GM18868 (cell line): ENCODE data around the gene RAB7A.
"Not testable (repeated sequence)": the region's sequence is repeated elsewhere in the genome, so short reads cannot be mapped to it uniquely, and the experiment has no call there.

Experiments
- ATAC-seq: cut with Tn5 transposase; IDR thresholded peaks from one replicate; pipeline ENCODE4 v1.9.1; 2021; ENCODE audit warnings: mild to moderate bottlenecking, moderate library complexity; ENCODE audit not compliant: unreplicated experiment

Gene RAB7A

GRCh38 chr3:128710816-128711433 lies 15.1 kb upstream of the RAB7A start:
- ATAC-seq: no peak

DNA sequence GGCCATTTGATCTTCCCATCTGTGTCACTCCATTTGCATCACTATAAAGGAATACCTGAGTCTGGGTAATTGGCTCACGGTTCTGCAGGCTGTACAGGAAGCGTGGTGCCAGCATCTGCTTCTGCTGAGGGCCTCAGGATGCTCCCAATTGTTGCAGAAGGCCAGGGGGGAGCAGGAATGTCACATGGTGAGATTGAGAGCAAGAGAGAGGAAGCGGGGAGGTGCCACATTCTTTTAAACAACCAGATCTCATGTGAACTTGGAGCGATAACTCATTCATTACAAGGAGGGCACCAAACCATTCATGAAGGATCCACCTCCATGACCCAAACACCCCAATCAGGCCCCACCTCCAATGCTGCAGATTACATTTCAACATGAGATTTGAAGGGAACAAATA lies 13.1 kb upstream of the RAB7A start:
- ATAC-seq: no peak

- peak; percentile 54 for ATAC-seq
Observed at GRCh38 chr3:128714887-128715491, 11.0 kb upstream of the RAB7A start.

- ATAC-seq: not testable (repeated sequence)
Observed at GRCh38 chr3:128718892-128719291, 7.1 kb upstream of the RAB7A start.

GRCh38 chr3:128720891-128721290 lies 5.1 kb upstream of the RAB7A start:
- no peak for ATAC-seq

DNA sequence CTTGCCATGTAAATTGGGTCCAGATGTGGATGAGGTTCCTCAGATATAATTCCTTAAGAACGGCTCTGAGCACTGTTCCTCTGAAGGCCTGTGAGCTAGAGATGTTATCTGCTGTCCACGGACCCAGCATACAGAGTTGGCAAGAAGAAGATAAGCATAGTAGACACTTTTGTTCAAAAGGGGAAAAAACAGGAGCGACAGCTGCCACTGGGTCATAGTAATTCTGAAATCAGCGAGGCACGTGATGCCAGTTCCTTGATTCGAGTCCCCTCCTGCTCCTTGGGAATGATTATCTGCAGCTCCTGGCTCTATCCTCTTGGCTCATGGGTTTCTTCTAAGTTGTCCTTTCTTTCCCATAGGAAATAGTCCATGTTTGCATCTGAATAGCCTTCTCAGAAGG lies 2.5 kb upstream of the RAB7A start:
- ATAC-seq: no peak

DNA sequence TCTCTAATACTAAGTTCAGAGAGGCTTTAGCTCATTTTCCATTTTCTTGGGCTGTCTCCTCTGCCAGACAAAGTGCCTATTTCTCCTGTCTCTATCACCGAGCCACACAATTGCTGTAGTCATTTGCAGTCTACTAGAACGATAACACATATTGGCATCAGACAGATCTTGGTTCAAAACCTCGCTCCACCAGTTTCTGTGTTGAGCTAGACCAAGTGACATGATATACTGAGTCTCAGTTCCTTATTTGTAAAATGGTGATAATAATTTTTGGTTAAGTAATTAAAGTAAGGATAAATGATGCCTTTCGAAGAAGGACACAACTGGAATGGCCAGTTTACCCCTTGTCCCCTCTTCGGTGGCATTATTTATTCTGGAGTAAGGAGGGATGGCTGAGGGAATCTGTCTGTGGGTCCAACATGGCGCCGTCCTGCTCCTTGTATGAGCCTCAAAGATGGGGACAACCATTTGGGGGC lies 398 bp upstream of the RAB7A start:
- ATAC-seq: peak; percentile 28

- ATAC-seq: no peak
Observed at GRCh38 chr3:128727059-128727458, 1.1 kb downstream of the RAB7A start.

- ATAC-seq: no peak
Observed at GRCh38 chr3:128727485-128727884, 1.5 kb downstream of the RAB7A start.

DNA sequence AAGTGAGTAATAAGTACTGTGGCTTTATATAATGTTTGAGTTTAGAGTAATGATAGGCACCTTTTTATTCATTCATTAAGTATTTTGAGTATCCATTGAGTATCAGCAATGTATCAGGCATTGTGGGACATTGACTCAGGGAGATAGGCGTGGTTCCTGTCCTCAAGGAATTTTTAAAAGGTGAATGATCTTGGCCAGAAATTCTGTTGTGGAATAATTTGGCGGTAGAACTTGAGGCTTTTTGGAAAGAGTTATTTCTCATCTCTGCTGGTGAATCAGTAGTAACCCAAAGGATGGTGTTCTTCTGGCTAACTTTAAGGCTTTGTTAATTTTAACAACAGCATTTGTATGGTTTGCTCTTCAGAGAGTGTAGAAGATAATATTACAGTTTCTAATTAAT lies 2.0 kb downstream of the RAB7A start:
- no peak for ATAC-seq

GRCh38 chr3:128728521-128728920 lies 2.5 kb downstream of the RAB7A start:
- ATAC-seq: not testable (repeated sequence)

DNA sequence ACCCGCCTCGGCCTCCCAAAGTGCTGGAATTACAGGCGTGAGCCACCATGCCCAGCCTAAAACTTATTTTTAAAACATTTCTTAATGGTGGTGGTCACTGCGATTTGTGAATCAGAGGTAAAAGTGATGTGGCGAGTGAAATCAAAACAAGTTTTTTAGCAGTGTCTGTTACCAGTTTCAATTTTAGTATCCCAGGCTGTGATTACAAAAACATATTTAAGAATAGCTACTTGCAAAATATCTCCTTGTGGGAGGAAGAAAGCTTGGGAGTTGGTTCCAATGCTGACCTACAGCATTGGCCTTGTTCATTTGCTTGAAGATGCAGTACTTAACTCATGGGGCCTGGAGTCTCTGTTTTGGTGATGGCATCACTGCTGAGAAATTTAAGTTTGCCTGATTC lies 4.5 kb downstream of the RAB7A start:
- no peak for ATAC-seq

DNA sequence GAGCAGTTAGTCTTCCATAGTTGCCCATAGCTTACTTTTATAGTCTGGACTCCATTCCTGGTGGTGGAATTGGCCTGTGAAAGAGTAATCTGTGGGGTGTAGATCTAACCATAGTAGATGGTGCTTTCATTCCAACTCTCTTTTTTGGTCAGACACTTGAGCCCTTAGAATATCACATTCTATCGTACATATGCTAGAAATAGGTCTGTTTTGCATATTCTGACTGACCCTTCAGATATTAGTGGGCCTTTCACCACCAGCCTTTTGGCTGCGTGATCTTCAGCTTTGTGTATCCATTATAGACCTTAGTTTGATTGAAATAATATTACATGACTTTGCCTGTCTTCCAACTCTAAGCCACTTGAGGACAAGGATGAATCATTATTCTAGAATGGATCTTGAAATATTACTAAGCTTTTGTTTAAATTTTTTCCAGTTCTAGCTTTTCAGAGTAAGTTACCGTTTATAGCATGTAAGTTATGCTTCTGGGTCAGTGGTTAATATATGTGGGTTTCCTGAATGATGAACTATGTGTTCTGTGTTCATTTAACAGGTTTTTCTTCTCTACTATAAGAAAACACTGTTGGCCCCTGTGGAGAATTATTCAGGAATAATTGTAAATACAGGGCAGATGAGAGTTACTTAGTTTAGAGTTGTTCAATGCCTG lies 8.7 kb downstream of the RAB7A start:
- peak; percentile 54 for ATAC-seq

DNA sequence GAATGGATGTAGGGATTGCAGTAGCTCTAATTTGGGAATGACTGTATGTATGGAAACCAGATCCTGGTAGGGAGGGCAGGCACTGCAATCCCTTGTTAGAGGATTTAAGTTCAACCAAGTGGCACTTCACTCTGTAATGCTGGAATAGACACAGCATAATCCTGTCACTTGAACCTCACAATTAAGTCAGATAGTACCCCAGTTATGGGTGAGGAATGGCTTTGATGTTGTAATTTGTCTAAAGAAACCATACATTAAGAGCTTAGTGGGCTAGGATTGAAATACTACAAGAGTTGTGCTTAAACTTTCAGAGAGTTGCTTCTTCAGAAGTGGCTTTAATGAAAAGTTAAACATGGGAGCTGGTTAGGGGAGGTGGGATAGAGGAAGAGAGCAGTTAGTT lies 9.3 kb downstream of the RAB7A start:
- no peak for ATAC-seq

DNA sequence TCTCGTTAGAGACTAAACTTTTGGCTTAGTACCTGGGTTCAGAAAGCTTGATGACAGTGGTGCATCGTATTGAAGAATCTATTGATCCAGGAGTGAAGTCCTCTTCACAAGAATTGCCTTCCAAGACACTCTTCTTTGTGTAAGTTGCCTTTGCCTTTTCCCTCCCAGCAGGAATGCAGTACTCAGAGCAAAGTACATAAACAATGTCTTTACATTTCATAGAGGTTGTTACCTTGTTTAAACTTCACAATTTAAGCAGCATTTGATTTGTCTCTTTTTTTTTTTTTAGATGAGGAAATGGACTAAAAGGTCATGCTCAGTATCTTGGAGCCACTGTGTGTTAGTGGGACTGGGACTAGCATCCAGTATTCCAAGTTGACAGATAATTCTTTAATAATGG lies 9.9 kb downstream of the RAB7A start:
- no peak for ATAC-seq

DNA sequence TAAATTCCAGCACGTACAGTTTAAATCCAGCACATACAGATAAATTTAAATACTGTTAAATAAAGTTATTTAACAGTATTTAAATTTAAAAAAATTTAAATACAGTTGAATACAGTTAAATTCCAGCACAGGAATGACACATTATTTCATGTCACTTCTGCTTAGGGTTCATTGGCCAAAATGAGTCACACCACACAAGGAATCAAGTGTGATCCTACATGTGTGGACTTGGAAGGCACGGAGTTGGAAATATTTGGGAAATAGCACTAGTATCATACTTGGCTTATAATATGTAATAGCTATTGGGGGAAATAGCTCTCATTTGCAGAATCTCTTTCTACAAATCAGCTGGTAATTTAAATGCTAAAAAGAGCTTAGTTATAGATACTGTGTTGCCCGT lies 10.6 kb downstream of the RAB7A start:
- no peak for ATAC-seq

DNA sequence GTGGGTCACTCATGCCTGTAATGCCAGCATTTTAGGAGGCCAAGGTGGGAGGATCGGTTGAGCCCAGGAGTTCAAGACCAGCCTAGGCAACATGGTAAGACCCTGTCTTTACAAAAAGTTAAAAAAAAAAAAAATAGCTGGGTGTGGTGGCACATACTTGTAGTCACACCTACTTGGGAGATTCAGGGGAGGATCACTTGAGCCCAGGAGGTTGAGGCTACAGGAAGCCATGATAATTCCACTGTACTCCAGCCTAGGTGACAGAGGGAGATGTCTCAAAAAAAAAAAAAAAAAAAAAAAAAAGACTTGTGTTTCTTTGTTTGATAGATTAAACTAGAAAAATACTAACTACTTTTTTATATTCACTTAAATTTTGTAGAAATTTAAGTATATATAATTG lies 14.6 kb downstream of the RAB7A start:
- ATAC-seq: no peak

- no peak for ATAC-seq
Observed at GRCh38 chr3:128742821-128743594, 17.0 kb downstream of the RAB7A start.

DNA sequence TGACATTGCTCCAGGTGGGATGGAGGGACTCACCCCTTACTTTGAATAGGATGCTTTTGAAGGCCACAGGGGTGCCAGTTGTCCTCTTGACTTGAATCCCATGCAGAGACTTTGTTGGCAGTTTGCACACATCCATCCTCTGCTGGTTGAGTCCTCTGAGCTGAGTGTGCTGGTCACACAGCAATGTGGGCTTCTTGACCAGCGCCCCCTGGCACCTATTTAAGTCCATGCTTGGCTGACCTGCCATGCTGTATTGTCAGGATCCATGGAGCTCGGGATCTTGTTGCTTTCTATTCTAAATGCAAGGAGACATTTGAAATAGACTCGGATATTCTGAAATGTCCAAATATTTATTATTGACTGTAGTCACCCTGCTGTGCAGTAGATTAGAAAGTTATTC lies 19.8 kb downstream of the RAB7A start:
- ATAC-seq: no peak

DNA sequence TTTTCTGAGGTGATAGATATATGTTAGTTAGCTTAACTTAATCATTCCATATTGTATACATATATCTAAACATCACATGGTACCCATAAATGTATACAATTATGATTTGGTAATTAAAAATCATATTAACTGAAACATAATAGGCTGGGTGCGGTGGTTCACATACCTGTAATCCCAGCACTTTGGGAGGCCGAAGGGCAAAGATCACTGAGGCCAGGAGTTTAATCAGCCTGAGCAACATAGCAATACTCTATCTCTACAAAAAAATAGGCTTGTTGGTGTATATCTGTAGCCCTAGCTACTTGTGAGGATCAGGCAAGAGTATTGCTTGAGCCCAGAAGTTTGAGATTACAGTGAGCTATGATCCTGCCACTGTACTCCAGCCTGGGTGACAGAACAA lies 20.9 kb downstream of the RAB7A start:
- ATAC-seq: no peak

- ATAC-seq: no peak
Observed at GRCh38 chr3:128748557-128748956, 22.6 kb downstream of the RAB7A start.

DNA sequence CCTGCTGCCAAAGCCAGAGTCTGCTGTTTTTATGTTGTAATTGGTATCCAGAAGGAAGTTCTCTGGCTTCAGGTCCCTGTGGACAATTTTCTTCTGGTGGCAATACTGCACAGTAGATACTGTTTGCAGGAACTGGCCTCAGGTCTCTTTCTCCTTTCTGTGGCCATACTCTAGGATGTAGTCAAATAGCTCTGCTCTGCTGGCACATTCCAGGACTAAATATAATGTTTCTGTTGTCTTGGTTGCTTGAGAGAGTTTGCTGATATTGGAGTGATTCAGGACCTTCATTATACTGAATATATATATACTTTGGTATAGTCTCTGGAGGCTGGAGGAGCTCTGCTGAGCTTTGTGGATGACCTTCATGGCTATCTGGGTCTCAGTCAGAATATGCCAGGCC lies 23.1 kb downstream of the RAB7A start:
- no peak for ATAC-seq
